ENCODE results near the gene PAX4. TPM values are rescaled to one million over a fixed set of nuclear protein-coding genes. Genes with fewer than 3 reads are reported as not detected.

Gene PAX4
- polyA plus RNA-seq, 1 donor from 2014 or later: not detected

DNA sequence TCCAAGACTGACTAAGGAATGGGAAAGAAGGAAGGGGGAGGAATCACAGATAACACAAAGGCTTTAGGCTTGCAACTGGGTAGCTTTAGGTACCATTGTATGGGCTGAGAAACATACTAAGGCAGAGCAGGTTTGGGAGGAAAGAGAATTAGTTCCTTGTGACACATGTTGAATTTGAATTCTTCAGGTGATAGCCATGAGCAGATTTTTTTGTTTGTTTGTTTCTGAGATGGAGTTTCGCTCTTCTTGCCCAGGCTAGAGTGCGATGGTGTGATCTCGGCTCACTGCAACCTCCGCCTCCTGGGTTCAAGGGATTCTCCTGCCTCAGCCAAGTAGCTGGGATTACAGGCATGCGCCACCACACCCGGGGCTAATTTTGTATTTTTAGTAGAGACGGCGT lies 29.7 kb upstream of the PAX4 start:
- H3K27me3 ChIP-seq (ENCODE audit: insufficient read depth, low read depth, low read length): no peaks in the 10 kb centered on the region
- no peak overlapping the region for H3K27ac ChIP-seq (ENCODE audit: low read length)
- H3K79me2 ChIP-seq (replicated peaks; ENCODE audit: insufficient read depth, low read length): no peaks in the 10 kb centered on the region
- no peaks in the 10 kb centered on the region for H3K9me3 ChIP-seq (ENCODE audit: low read length)
- H3K9ac ChIP-seq (ENCODE audit: low read length): no peak overlapping the region
- no peak overlapping the region for H3K4me3 ChIP-seq (ENCODE audit: low read length)
- H3K4me2 ChIP-seq (ENCODE audit: low read length): no peak overlapping the region
- no peaks in the 10 kb centered on the region for H3F3A ChIP-seq (ENCODE audit: insufficient read depth, low read length, poor library complexity, severe bottlenecking)
- no peaks in the 10 kb centered on the region for H4K20me1 ChIP-seq (ENCODE audit: insufficient read depth)
- no peaks in the 10 kb centered on the region for H3K36me3 ChIP-seq (ENCODE audit: insufficient read depth, low read length)
- TF ChIP-seq REST (IDR thresholded peaks at IDR 0.05; ENCODE audit: borderline replicate concordance): no peak
- no peak for TF ChIP-seq SMC3 (conservative IDR thresholded peaks at IDR 0.05; ENCODE audit: poor library complexity)
- TF ChIP-seq EP300 (conservative IDR thresholded peaks at IDR 0.05; ENCODE audit: poor library complexity, severe bottlenecking): no peak
- TF ChIP-seq POLR2AphosphoS5 (IDR thresholded peaks at IDR 0.05): no peak
- TF ChIP-seq RAD21 (conservative IDR thresholded peaks at IDR 0.05): no peak
- no peak for TF ChIP-seq TAF1 (IDR thresholded peaks at IDR 0.05; ENCODE audit: low read depth)
- TF ChIP-seq EZH2 (IDR thresholded peaks at IDR 0.05; ENCODE audit: borderline replicate concordance, insufficient read depth, low read length, poor library complexity, severe bottlenecking): no peak
- TF ChIP-seq, protein P1, sequence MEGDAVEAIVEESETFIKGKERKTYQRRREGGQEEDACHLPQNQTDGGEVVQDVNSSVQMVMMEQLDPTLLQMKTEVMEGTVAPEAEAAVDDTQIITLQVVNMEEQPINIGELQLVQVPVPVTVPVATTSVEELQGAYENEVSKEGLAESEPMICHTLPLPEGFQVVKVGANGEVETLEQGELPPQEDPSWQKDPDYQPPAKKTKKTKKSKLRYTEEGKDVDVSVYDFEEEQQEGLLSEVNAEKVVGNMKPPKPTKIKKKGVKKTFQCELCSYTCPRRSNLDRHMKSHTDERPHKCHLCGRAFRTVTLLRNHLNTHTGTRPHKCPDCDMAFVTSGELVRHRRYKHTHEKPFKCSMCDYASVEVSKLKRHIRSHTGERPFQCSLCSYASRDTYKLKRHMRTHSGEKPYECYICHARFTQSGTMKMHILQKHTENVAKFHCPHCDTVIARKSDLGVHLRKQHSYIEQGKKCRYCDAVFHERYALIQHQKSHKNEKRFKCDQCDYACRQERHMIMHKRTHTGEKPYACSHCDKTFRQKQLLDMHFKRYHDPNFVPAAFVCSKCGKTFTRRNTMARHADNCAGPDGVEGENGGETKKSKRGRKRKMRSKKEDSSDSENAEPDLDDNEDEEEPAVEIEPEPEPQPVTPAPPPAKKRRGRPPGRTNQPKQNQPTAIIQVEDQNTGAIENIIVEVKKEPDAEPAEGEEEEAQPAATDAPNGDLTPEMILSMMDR (IDR thresholded peaks at IDR 0.05; ENCODE audit: poor library complexity, severe bottlenecking): no peak
- no peak for TF ChIP-seq MXI1 (conservative IDR thresholded peaks at IDR 0.05; ENCODE audit: poor library complexity, severe bottlenecking)
- H2AFZ ChIP-seq (ENCODE audit: low read depth, low read length): no peak overlapping the region
- no peaks in the 10 kb centered on the region for H3K9me2 ChIP-seq (ENCODE audit: insufficient read depth, low read length)

DNA sequence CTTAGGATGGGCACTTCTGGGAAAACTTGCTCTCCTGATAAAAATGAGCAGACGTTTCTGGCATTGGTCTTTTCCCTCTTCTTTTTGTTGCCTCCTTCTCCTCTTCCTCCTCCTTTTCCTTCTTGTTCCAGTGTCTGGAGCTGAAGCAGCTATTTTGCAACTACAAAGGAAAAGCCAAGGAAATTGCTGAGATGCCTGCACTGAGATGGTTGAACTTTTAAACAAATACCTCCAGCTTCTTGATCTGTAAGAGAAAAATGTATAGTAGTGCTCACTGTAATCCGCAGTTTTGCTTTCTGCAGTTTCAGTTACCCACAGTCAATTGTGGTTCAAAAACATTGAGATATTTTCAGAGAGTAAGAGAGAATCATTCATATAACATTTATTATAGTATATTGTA lies 26.5 kb upstream of the PAX4 start:
- Histone ChIP-seq H3K9ac (ENCODE audit: low read length) (no peak overlapping the region), H3K27ac (ENCODE audit: low read length) (no peak overlapping the region), H3K27me3 (ENCODE audit: insufficient read depth, low read depth, low read length) (no peaks in the 10 kb centered on the region), H4K20me1 (ENCODE audit: insufficient read depth) (no peaks in the 10 kb centered on the region), H3K9me3 (ENCODE audit: low read length) (no peaks in the 10 kb centered on the region), H3F3A (ENCODE audit: insufficient read depth, low read length, poor library complexity, severe bottlenecking) (no peaks in the 10 kb centered on the region), H3K4me2 (ENCODE audit: low read length) (no peak overlapping the region), H3K79me2 (replicated peaks; ENCODE audit: insufficient read depth, low read length) (no peaks in the 10 kb centered on the region), H3K36me3 (ENCODE audit: insufficient read depth, low read length) (no peaks in the 10 kb centered on the region), H3K4me3 (ENCODE audit: low read length) (no peak overlapping the region), H2AFZ (ENCODE audit: low read depth, low read length) (no peak overlapping the region), H3K9me2 (ENCODE audit: insufficient read depth, low read length) (no peaks in the 10 kb centered on the region)
- TF ChIP-seq REST (IDR thresholded peaks at IDR 0.05; ENCODE audit: borderline replicate concordance) (no peak), EP300 (conservative IDR thresholded peaks at IDR 0.05; ENCODE audit: poor library complexity, severe bottlenecking) (no peak), POLR2AphosphoS5 (IDR thresholded peaks at IDR 0.05) (no peak), TAF1 (IDR thresholded peaks at IDR 0.05; ENCODE audit: low read depth) (no peak), MXI1 (conservative IDR thresholded peaks at IDR 0.05; ENCODE audit: poor library complexity, severe bottlenecking) (no peak), RAD21 (conservative IDR thresholded peaks at IDR 0.05) (no peak), SMC3 (conservative IDR thresholded peaks at IDR 0.05; ENCODE audit: poor library complexity) (no peak), EZH2 (IDR thresholded peaks at IDR 0.05; ENCODE audit: borderline replicate concordance, insufficient read depth, low read length, poor library complexity, severe bottlenecking) (no peak)
- TF ChIP-seq, protein P1 (IDR thresholded peaks at IDR 0.05; ENCODE audit: poor library complexity, severe bottlenecking): no peak

Measured in neural cell (in vitro differentiated cells).